A549 (cell line): Measurements from ENCODE around the gene IPO9. TPM values are rescaled to one million over a fixed set of nuclear protein-coding genes. Genes with fewer than 3 reads are reported as not detected.

Source experiments
- ATAC-seq, 2 experiments: fragments of 200-7000 bp in 1 of 2; fragments of >200 bp in 1 of 2; cut with Nextera tagmentation in 1 of 2; cut with Tn5 transposase in 1 of 2; 3 replicates each; pipeline versions ENCODE4 v1.8.0 to v1.9.1; 2018 to 2020; ENCODE audit warnings: mild to moderate bottlenecking in 1 of 2, moderate library complexity in 1 of 2
- CTCF ChIA-PET: fragments of 300-600 bp; sonication (Branson Sonifier 250); formaldehyde crosslinking; extraction: SDS; loops from one replicate; lab custom pipeline; 2021; ENCODE audit warnings: antibody characterized with exemption, inconsistent platforms; lab: Yijun Ruan, JAX
- POLR2A ChIA-PET: fragments of 350-600 bp; formaldehyde crosslinking; extraction: SDS; loops from one replicate; lab custom pipeline; 2021; ENCODE audit warnings: antibody characterized with exemption, inconsistent platforms; lab: Yijun Ruan, JAX
- DNase-seq, 2 experiments: peaks; one replicate each; pipeline versions ENCODE4 v3.0.0 to v3.0.0-alpha.2; 2011 to 2016; ENCODE audit warnings: low read depth in 1 of 2, low spot score in 1 of 2
- FAIRE-seq: peaks from 2 replicates; lab custom pipeline; 2011; peaks lifted over from hg19 to GRCh38; lab: Jason Lieb, UNC
- H3K27ac ChIP-seq, 2 experiments: fragments of >200 bp; sonication (Bioruptor Twin); formaldehyde crosslinking; 3 replicates each; pipeline ENCODE4 v1.5.1; 2016 to 2017
- H3K4me1 ChIP-seq: fragments of >200 bp; sonication (Bioruptor Twin); formaldehyde crosslinking; 3 replicates; pipeline ENCODE4 v1.6.1; 2016
- H3K4me2 ChIP-seq: fragments of >200 bp; sonication (Bioruptor Twin); formaldehyde crosslinking; 3 replicates; pipeline ENCODE4 v1.6.1; 2016
- H3K4me3 ChIP-seq: fragments of >200 bp; sonication (Bioruptor Twin); formaldehyde crosslinking; 3 replicates; pipeline ENCODE4 v1.5.1; 2016
- H3K9me3 ChIP-seq: fragments of >200 bp; sonication (Bioruptor Twin); formaldehyde crosslinking; 3 replicates; pipeline ENCODE4 v1.6.1; 2016
- BHLHE40 ChIP-seq: IDR thresholded peaks from 2 replicates; pipeline ENCODE4 v1.6.1; 2012; ENCODE audit warnings: low read depth, low read length, inconsistent platforms
- EP300 ChIP-seq, 2 experiments: fragments of >200 bp; sonication (Bioruptor Twin); formaldehyde crosslinking; IDR thresholded peaks; 2 replicates in 1 of 2; 3 replicates in 1 of 2; pipeline ENCODE4 v1.6.1; 2016 to 2017
- ESRRA ChIP-seq: fragments of 150-350 bp; IDR thresholded peaks from 2 replicates; pipeline ENCODE4 v1.6.1; 2014; ENCODE audit warnings: mild to moderate bottlenecking, low read length, borderline replicate concordance
- HEYL ChIP-seq: fragments of 250-450 bp; sonication (Bioruptor Pico); IDR thresholded peaks from 2 replicates; pipeline ENCODE4 v1.8.0; 2021; ENCODE audit warnings: mild to moderate bottlenecking, moderate library complexity
- HOXB5 ChIP-seq: fragments of 250-450 bp; sonication (Bioruptor Pico); IDR thresholded peaks from 2 replicates; pipeline ENCODE4 v1.5.0; 2020; ENCODE audit warnings: mild to moderate bottlenecking, moderate library complexity
- MAFK ChIP-seq: fragments of 450-650 bp; IDR thresholded peaks from 2 replicates; pipeline ENCODE4 v1.6.1; 2014; ENCODE audit not compliant: partially characterized antibody
- MYC ChIP-seq: IDR thresholded peaks from 2 replicates; pipeline ENCODE4 v1.6.1; 2012; ENCODE audit warnings: mild to moderate bottlenecking, inconsistent platforms, low read length, improper control_type of control experiment, borderline replicate concordance
- POLR2AphosphoS2 ChIP-seq: conservative IDR thresholded peaks from 2 replicates; pipeline ENCODE4 v1.6.1; 2012; ENCODE audit warnings: low read length, improper control_type of control experiment, inconsistent platforms
- RARB ChIP-seq: fragments of 250-450 bp; sonication (Bioruptor Pico); IDR thresholded peaks from 2 replicates; pipeline ENCODE4 v1.8.0; 2021; ENCODE audit warnings: mild to moderate bottlenecking, moderate library complexity
- RFX5 ChIP-seq: fragments of 450-650 bp; IDR thresholded peaks from 2 replicates; pipeline ENCODE4 v1.7.1; 2014; ENCODE audit warnings: antibody characterized with exemption, mild to moderate bottlenecking, moderate library complexity
- TFCP2L1 ChIP-seq: fragments of 250-450 bp; sonication (Bioruptor Pico); IDR thresholded peaks from 2 replicates; pipeline ENCODE4 v1.5.0; 2021; ENCODE audit warnings: mild to moderate bottlenecking
- WGBS: methylation state at CpG from one replicate; pipeline ENCODE4 v1.1.6; 2017; ENCODE audit errors: missing lambda C conversion rate; 5-methylcytosine and 5-hydroxymethylcytosine counted together
- polyA plus RNA-seq, 4 experiments: library from polyadenylated mRNA; depleted of rRNA in 3 of 4; stranded (reverse); fragments of >200 nt; fragmentation: RNase III in 1 of 4; extraction: RNeasy Plus Mini Kit Qiagen cat#74134 plus additional on column Dnase treatment in 1 of 4; gene quantifications; 2 replicates in 3 of 4; 3 replicates in 1 of 4; pipeline ENCODE4 v1.2.3, GENCODE V29; 2011 to 2017
- TF ChIP-seq, protein P1 (sequence below): fragments of 250-450 bp; sonication (Bioruptor Pico); IDR thresholded peaks from 2 replicates; pipeline ENCODE4 v1.5.0; 2020; ENCODE audit warnings: low read depth, mild to moderate bottlenecking, moderate library complexity
- TF ChIP-seq, protein P2 (sequence below): IDR thresholded peaks from 2 replicates; pipeline ENCODE4 v1.6.1; 2012
- TF ChIP-seq, protein P3 (sequence below): fragments of 250-450 bp; sonication (Bioruptor Pico); IDR thresholded peaks from 2 replicates; pipeline ENCODE4 v1.5.0; 2021; ENCODE audit warnings: mild to moderate bottlenecking, moderate library complexity, borderline replicate concordance
- TF ChIP-seq, protein P4 (sequence below): IDR thresholded peaks from 2 replicates; pipeline ENCODE4 v1.6.1; 2012; ENCODE audit warnings: low read depth, borderline replicate concordance
- TF ChIP-seq, protein P5 (sequence below): fragments of 150-350 bp; IDR thresholded peaks from 2 replicates; pipeline ENCODE4 v1.6.1; 2014; ENCODE audit warnings: low read depth, mild to moderate bottlenecking, low read length

Gene IPO9
- polyA plus RNA-seq, 2 of the 4 experiments (the other 2 are of a cell fraction): 40.1 to 77.5 TPM

DNA sequence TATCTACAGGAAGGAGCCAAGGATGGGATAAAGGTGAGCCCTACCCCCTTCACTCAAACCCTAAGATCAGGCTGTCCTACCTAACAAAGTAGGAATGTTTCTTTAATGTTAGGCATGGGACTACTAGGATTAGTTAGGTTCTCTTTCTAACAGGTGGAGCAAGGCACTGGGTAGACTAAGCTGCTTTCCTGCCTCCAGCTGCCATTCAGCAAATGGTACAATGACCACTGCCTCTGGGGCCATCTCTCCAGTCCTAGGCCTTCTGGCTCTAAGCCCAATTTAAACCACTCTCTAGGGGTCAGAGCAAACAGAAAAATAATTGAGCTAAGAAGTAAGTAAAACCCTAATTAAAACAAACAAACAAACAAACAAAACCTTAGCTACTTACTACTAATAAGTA lies 15.7 kb upstream of the IPO9 start (continued):
- TF ChIP-seq RFX5: no peak
- TF ChIP-seq, all 56 proteins: peak for 0

DNA sequence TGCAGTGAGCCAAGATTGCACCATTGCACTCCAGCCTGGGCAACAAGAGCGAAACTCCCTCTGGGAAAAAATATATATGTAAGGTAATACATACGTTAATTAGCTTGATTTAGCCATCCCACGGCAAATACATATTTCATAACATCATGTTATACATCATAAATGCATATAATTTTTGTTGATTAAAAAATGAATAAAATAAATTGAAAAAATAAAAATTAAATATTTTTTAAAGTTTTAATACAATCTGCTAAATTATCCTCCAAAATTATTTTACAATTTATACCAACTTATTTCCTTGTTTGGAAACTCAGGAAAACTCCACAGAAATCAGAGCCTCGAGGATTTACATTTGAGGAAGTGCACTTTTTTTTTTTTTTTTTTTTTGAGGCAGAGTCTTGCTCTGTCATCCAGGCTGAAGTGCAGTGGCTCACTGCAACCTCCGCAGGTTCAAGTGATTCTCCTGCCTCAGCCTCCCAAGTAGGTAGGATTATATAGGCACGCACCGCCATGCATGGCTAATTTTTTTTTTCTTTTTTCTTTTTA lies 12.6 kb upstream of the IPO9 start:
- no peak overlapping the region for H3K4me2 ChIP-seq
- H3K27ac ChIP-seq: no peak overlapping the region
- 90% methylated on average over 7 of the region's 7 CpGs for WGBS
- no peaks in the 10 kb centered on the region for H3K9me3 ChIP-seq
- TF ChIP-seq POLR2AphosphoS2 (no peak), MAFK (no peak), HOXB5 (CRISPR knock-in tag) (no peak), MYC (no peak), BHLHE40 (no peak), RARB (CRISPR knock-in tag) (no peak), EP300 (IDR thresholded peaks at IDR 0.05) (no peak), HEYL (no peak), TFCP2L1 (CRISPR knock-in tag) (no peak)
- TF ChIP-seq, protein P1, sequence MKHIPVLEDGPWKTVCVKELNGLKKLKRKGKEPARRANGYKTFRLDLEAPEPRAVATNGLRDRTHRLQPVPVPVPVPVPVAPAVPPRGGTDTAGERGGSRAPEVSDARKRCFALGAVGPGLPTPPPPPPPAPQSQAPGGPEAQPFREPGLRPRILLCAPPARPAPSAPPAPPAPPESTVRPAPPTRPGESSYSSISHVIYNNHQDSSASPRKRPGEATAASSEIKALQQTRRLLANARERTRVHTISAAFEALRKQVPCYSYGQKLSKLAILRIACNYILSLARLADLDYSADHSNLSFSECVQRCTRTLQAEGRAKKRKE: no peak
- TF ChIP-seq, protein P2, sequence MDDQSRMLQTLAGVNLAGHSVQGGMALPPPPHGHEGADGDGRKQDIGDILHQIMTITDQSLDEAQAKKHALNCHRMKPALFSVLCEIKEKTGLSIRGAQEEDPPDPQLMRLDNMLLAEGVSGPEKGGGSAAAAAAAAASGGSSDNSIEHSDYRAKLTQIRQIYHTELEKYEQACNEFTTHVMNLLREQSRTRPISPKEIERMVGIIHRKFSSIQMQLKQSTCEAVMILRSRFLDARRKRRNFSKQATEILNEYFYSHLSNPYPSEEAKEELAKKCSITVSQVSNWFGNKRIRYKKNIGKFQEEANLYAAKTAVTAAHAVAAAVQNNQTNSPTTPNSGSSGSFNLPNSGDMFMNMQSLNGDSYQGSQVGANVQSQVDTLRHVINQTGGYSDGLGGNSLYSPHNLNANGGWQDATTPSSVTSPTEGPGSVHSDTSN: no peak
- TF ChIP-seq, protein P3, sequence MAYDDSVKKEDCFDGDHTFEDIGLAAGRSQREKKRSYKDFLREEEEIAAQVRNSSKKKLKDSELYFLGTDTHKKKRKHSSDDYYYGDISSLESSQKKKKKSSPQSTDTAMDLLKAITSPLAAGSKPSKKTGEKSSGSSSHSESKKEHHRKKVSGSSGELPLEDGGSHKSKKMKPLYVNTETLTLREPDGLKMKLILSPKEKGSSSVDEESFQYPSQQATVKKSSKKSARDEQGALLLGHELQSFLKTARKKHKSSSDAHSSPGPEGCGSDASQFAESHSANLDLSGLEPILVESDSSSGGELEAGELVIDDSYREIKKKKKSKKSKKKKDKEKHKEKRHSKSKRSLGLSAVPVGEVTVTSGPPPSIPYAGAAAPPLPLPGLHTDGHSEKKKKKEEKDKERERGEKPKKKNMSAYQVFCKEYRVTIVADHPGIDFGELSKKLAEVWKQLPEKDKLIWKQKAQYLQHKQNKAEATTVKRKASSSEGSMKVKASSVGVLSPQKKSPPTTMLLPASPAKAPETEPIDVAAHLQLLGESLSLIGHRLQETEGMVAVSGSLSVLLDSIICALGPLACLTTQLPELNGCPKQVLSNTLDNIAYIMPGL (CRISPR knock-in tag): no peak
- TF ChIP-seq, protein P4, sequence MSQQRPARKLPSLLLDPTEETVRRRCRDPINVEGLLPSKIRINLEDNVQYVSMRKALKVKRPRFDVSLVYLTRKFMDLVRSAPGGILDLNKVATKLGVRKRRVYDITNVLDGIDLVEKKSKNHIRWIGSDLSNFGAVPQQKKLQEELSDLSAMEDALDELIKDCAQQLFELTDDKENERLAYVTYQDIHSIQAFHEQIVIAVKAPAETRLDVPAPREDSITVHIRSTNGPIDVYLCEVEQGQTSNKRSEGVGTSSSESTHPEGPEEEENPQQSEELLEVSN: no peak
- DNase-seq (no peak), FAIRE-seq (no peak), ATAC-seq (no peak)
- no peak overlapping the region for H3K4me3 ChIP-seq
- H3K4me1 ChIP-seq: no peaks in the 10 kb centered on the region
- CTCF ChIA-PET: interaction anchor here (1.0 kb wide), 1 partner anchor 23 kb away, joined by 3 read pairs; no protein-coding TSS in a partner anchor
- POLR2A ChIA-PET: no interaction called here

DNA sequence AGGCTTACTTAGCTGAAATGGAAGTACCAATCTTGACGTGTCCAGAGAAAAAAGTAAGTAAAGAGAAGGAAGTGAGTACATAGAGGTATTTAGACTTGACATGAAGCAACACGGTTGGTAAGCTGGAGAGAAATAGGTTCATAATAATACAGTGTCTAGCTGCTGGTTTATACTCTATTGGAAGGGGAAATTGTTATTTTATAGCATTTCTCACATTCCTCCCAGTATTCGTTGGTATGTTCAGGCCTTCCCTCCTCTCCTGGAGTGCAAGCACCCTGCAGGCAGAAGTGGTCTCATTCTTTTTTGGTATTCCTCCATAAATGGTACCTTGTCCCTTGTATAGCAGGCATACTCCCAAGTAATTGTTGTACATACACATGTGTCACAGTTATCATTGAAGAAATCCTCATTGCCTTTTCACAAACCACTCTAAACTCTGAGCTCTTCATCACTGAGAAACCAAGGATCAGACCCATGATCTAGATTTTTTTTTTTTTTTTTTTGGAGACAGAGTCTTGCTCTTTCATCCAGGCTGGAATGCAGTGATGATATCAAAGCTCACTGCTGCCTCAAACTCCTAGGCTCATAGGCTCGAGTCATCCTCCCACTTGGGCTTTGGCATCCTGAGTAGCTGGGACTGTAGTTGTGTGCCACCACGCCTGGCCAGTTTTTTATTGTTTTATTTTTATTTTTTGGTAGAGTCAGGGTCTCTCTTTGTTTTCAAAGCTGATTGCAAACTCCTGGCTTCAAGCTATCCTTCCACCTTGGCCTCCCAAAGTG lies 9.8 kb upstream of the IPO9 start:
- no peak overlapping the region for H3K4me2 ChIP-seq
- ATAC-seq (no peak), DNase-seq (no peak), FAIRE-seq (no peak)
- no peaks in the 10 kb centered on the region for H3K9me3 ChIP-seq
- TF ChIP-seq POLR2AphosphoS2: no peak
- TF ChIP-seq MAFK: no peak
- TF ChIP-seq MYC: no peak
- TF ChIP-seq ESRRA: no peak
- H3K4me1 ChIP-seq: no peaks in the 10 kb centered on the region
- no peak overlapping the region for H3K4me3 ChIP-seq
- CTCF ChIA-PET: interaction anchor here (0.7 to 6.5 kb wide), 7 partner anchors 9 to 320 kb away, joined by 3 to 27 read pairs (median 5); partner anchors contain the start of gene IPO9
- POLR2A ChIA-PET: no interaction called here
- 69% methylated on average over 5 of the region's 5 CpGs for WGBS
- no peak overlapping the region for H3K27ac ChIP-seq

DNA sequence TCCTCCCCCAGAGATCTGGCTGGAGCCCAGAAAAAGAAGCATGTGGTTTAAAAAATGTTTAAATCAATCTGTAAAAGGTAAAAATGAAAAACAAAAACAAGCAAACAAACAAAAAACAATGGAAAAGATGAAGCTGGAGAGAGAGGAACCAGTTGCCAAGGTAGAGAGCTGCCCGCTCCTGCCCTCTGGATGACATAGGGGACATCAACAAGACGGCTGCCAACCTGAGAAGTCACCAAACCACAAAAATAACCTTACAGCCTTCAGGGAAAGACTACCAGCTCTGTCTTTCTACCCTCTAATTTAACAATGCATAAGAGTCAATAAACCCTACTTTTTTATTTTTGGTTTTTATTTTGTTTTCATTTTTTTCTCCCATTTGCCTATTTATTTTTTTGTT lies 8.5 kb upstream of the IPO9 start:
- POLR2A ChIA-PET: no interaction called here

More for the DNA sequence above, 8.5 kb upstream of the IPO9 start:
- H3K4me2 ChIP-seq: no peak overlapping the region
- H3K4me1 ChIP-seq: no peaks in the 10 kb centered on the region
- CTCF ChIA-PET: interaction anchor here (0.6 to 6.5 kb wide), 8 partner anchors 9 to 308 kb away, joined by 3 to 27 read pairs (median 4); partner anchors contain the start of gene IPO9
- DNase-seq (no peak), FAIRE-seq (no peak), ATAC-seq (no peak)
- TF ChIP-seq, protein P5, sequence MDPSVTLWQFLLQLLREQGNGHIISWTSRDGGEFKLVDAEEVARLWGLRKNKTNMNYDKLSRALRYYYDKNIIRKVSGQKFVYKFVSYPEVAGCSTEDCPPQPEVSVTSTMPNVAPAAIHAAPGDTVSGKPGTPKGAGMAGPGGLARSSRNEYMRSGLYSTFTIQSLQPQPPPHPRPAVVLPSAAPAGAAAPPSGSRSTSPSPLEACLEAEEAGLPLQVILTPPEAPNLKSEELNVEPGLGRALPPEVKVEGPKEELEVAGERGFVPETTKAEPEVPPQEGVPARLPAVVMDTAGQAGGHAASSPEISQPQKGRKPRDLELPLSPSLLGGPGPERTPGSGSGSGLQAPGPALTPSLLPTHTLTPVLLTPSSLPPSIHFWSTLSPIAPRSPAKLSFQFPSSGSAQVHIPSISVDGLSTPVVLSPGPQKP: no peak
- no peak overlapping the region for H3K4me3 ChIP-seq
- H3K9me3 ChIP-seq: no peaks in the 10 kb centered on the region
- WGBS: 88% methylated on average over 2 of the region's 2 CpGs
- no peak overlapping the region for H3K27ac ChIP-seq
